ENCODE results near the gene KCNJ6.
"Not testable (repeated sequence)": the region's sequence is repeated elsewhere in the genome, so short reads cannot be mapped to it uniquely, and the experiment has no call there.

The KCNJ6 gene

GRCh38 chr21:37766129-37766528, 150.1 kb downstream of the KCNJ6 start:
- DNase-seq: no peak

GRCh38 chr21:37765221-37765900, 150.9 kb downstream of the KCNJ6 start:
- no peak for DNase-seq

GRCh38 chr21:37764691-37765090, 151.6 kb downstream of the KCNJ6 start:
- DNase-seq: no peak

DNA sequence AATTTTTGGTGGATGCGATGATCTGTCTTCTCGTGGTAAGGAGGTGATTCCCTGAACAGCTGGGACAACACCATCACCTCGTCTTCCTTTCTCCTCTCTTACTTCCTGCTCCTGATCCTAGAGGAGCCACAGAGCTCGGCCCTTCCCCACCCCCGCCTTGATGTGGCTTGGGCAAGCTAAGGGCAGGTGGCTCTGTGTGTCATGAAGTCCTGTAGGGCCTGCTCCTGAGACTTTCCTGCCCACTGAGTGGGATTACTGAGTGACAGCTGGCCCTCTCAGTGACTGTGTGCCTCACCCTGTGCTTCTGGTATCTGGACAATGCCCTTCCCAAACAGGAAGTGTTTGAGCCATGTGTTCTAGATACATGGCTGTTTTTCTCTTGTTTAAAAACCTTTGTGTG, 153.0 kb downstream of the KCNJ6 start:
- no peak for DNase-seq

DNA sequence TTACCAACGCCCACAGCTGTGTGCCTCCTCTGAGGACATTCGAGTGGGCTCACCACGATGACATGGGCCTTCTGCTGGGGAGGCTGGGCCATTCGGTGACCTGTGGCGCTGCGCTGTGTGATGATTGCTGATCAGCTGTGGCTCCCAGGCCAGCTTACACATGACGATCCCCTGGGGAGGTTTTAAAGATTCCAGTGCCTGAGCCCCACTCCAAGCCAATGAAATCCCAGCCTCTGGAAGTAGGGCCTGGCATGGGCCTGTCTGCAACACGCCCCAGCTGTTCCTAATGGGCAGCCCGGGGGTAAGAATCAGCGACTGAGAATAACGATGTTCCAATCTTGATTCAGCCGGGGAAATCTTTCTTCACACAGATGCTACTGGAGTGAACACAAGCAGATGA, 153.7 kb downstream of the KCNJ6 start:
- no peak for DNase-seq

DNA sequence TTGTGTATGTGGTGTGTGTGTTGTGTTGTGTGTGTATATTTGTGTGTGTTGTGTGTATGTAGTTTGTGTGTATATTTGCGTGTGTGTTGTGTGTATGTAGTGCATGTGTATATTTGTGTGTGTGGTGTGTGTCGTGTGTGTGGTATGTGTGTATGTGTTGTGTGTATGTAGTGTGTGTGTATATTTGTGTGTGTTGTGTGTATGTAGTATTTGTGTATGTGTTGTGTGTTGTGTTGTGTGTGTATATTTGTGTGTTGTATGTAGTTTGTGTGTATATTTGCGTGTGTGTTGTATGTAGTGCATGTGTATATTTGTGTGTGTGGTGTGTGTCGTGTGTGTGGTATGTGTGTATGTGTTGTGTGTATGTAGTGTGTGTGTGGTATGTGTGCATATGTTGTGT, 154.9 kb downstream of the KCNJ6 start:
- DNase-seq: not testable (repeated sequence)

GRCh38 chr21:37759777-37760176, 156.5 kb downstream of the KCNJ6 start:
- no peak for DNase-seq

- no peak for DNase-seq
Measured at GRCh38 chr21:37758982-37759381, 157.3 kb downstream of the KCNJ6 start.

DNA sequence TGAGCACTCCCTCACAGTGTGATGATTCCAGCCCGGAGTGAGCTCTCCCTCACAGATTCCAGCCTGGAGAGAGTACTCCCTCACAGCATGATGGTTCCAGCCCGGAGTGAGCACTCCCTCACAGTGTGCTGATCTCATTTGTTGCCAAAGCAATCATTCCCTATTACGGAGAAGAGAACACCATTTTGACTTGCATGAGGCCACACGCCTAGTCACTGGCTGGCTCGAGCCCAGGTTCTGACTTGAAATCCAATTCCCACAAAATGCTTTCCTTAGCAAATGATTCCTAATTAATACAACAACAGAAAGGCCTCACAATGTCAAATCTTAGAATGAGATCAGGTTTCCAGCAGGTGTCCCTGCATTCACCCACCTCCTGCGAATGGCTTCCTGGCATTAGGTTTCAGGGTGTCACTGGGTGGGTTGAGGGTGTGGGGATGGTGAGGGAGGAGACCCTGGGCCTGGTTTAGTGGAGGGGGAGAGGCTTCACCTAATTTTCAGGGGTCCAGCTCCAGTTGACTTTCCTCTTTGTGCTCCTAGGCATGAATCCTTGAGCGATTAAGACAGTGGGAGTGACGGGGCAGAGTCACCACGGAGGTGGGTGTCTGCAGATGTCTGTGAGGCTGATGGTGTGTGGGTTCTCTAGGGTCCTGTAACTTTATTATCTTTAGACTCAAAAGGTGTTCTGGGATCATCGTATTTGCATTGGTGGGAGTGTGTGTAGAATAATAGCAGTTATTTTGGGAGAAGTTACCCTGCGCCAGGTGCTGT, 158.5 kb downstream of the KCNJ6 start:
- no peak for DNase-seq

DNA sequence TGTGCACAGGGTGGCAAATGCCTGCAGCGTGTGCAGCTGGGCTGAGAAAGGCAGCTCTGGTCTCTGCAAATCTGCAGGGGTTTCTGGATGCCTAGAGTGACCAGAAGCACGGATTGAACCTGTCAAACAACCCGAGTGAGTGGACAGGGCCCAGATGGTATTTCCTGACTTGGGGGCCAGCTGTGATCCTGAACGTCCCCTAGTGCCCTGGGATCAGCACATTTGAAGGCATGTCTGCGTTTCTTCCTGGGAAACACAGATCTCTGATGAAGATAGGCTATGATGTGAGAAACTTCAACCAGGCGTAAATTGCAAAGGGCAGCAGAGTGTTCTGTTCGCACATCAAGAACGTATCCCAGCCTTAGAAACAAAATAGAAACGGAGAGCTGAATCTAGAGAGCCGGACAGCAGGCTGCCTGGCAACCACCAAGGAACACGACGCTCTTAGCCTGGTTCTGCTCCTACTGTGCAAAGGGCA, 163.1 kb downstream of the KCNJ6 start:
- DNase-seq: no peak

DNA sequence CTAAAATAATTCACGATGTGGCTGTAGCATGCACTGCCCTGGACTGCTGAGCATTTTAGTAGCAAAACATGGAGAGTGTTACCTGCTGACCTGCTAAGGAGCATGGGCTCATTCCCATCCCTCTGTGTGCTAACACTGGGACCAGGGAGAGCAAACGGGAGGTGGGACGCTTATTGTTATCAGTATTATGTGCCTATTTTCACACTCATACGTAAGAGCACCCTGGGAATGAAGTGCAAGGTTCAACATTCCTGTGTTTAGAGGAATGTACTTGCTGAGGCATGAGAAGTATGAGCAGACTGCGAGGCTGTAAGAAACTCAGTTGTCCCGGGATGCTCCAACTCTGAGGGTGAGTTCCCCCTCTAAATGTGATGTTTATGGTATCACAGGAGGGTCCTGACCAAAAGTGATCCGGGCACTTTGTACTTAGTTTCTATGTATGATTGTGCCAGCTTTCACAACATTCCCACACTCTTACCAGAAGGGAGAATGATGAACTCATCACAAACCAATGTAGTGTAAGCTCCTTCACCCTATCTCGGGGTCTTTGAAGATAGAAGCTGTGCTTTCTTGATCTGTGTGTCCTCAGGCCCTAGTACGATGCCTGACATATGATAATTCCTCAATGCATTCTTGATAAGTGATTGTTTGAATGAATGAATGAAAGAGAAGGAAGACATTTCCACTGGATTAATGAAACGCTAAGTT, 164.8 kb downstream of the KCNJ6 start:
- DNase-seq: no peak

- no peak for DNase-seq
Measured at GRCh38 chr21:37749132-37749531, 167.1 kb downstream of the KCNJ6 start.

- no peak for DNase-seq
Measured at GRCh38 chr21:37748351-37748750, 167.9 kb downstream of the KCNJ6 start.

DNA sequence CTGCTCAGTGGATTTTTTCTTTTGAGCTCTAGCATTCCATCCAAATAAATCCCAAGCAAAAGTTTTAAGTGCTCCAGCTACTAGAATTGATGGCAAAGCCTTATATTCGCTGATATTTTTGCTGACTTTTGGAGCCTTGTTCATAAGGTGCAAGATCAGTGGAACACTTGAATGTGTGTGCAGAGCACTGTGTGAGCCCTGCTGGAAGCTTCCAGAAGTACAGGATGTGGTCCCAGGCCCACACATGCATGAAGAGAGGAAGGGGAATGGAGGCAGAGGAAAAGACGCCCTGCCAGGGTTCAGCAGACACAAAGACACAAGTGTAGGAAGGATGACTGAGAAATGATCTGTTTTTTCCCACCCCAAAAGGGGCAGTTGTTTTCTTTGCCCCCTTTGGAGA, 169.4 kb downstream of the KCNJ6 start:
- DNase-seq: no peak

- no peak for DNase-seq
Measured at GRCh38 chr21:37744551-37744950, 171.7 kb downstream of the KCNJ6 start.

DNA sequence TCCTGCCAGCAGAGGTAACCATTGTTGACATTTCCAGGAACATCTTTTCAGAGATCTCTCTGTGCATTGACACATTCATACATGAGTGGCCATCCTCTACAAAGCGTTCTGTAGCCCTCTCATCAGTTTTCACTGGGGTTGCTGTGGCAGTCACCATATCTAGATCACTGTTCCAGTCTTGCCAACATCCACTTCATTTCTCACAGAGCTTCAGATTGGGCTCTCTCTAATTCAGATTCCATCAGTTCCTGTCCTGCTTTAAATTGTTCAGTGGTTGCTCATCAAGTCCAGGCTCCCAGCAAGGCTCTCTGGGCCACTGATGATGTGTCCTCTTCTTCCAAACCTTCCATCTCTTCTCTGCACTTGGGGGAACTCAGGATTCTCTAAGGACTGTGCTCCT, 173.7 kb downstream of the KCNJ6 start:
- DNase-seq: no peak

GRCh38 chr21:37742115-37742514, 174.1 kb downstream of the KCNJ6 start:
- no peak for DNase-seq

GRCh38 chr21:37737996-37738395, 178.3 kb downstream of the KCNJ6 start:
- no peak for DNase-seq

DNA sequence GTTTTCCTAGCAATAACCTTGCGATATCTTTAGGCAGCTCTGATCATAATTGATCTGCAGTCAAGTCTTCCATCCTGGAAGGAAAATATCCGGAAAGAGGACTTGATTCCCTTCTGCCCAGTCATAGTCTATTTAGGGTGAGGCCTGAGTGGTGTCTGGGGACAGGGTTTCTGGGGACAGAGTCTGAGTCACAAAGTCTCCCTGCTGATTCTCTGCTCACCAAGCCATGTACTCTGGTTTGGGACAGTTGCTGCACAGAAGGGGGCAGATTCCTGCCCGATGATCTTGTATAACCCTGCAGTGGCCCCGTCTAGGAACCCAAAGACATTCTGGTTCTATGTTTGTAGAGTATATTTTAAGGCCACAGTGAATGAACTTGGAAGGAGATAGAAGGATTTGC, 178.8 kb downstream of the KCNJ6 start:
- DNase-seq: no peak

- no peak for DNase-seq
Measured at GRCh38 chr21:37734846-37735245, 181.4 kb downstream of the KCNJ6 start.

DNA sequence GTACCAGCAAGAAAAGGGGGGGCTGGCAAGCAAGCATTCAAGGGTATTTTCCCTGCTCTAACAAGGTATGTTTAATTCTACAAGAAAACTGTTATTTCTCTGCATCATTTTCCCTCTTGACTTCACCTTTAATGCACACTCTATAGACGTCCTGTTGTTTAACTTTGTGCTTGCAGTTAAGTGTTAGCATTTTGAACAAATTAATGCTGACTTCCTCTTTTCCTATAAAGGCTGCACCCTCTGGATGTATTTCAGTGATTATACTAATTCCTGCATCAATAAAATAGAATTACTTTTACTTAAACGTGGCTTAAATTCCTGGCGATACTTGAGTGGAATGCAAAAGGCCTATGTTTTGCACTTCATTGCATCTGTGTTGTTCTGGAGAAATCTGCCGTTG, 183.3 kb downstream of the KCNJ6 start:
- no peak for DNase-seq

GRCh38 chr21:37724201-37724600, 192.1 kb downstream of the KCNJ6 start:
- no peak for DNase-seq

DNA sequence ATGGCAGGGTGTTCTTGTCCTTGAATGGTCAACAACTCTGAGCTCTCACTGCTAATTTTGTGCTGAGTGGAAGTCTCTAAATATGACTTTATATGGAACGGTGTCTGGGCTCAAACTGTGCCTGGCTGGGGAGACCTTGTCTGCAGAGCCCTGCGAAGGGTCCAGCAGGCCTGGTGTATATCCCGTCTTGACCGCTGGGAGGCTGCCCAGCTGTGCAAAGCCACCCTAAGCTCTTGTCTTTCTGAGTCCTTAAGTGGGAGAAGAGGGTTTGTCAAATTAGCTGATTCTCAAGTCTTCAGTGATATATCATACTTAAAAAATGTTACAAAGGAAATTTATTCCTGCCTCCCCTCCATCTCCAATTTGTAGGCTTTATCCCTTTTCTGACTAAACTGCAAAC, 198.7 kb downstream of the KCNJ6 start:
- DNase-seq: no peak

- DNase-seq: not testable (repeated sequence)
Measured at GRCh38 chr21:37712569-37712934, 203.7 kb downstream of the KCNJ6 start.

Measured in activated naive CD4-positive, alpha-beta T cell (primary cell).